DMS114 treated with DMSO at 0.1 percent for 48 hours (cell line): ENCODE results near the gene GRM1.

Source experiments
- DNase-seq: peaks from one replicate; lab custom pipeline; 2025; ENCODE audit not compliant: unreplicated experiment; lab: John Stamatoyannopoulos, UW

Gene GRM1

DNA sequence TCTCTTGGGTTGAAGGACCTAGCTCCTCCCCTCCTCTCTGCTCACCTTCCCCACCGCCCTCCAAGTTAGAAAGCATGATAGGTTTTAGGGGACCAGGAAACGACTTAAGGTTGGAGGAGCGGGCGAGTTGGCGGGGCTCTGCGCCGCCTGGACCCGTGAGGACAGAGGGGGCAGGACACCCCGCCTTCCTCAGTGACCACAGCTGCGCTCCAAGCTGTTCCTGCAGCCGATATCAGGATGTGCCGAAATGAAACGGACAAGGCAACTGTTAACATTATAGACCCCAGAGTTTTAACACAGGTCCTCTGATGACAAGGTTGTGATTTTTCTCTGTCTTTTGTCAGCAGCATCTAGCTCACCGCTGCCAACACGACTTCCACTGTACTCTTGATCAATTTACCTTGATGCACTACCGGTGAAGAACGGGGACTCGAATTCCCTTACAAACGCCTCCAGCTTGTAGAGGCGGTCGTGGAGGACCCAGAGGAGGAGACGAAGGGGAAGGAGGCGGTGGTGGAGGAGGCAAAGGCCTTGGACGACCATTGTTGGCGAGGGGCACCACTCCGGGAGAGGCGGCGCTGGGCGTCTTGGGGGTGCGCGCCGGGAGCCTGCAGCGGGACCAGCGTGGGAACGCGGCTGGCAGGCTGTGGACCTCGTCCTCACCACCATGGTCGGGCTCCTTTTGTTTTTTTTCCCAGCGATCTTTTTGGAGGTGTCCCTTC, at the start of gene GRM1:
GRM1 (plus strand) TSS at position 212 of the 722 bp plus-strand sequence; CDS start at position 668, 456 bp downstream.
- DNase-seq: no peak

DNA sequence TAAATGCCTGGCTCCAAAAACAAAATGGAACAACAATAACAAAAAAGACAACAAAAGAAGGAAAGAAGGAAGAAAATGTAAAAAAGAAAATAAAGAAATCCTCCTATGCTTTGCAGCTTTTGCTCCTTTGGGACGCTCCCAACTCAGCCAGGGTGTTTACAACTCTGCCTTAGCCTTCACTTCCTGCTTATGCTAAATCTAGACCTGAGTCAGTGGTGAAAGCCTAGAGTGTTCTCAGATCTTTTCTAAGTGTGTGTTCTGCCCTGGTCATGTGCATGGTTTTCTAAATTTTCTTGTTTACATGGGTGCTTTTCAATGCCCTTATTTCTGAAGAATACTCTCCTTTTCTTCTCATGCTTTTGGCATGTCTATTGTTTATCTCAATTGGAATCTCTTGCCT, 19.5 kb upstream of the GRM1 start:
- no peak for DNase-seq

DNA sequence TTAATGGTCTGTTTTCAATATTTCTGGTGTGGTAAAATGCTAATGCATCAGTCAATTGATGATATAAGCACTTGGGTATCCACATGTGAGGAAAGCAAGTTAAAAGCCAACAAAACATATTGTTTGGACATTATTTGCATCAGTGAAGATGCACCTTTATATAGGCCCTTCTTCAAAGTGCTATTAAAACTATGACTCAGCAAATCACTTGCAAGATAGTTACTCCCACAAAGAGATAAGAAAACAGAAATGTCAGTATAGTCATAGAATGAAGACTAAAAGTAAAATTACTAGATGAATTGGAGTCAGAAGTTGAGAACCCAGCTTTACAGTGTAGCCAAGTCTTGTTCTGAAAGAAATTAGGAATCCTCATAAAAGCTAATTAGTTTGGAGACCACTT, 14.6 kb upstream of the GRM1 start:
- DNase-seq: no peak

DNA sequence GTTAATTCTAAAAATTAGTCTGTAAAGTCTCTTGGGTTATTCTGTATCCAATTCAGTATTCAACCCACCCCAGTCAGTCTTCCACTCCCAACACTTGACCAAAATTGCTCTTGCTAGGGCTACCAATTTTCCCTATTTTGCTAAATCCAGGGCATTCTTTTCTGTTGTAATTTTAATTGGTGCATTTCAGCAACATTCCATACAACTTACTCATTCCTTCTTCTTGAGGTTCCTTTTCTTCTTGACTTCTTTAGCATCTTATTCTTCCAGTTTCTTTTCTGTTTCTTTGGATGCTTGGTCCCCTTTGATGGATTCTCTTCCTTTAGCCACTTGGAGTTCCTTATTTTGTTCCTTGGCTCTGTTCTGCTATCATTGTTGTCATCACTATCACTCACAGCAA, 11.2 kb upstream of the GRM1 start:
- no peak for DNase-seq

DNA sequence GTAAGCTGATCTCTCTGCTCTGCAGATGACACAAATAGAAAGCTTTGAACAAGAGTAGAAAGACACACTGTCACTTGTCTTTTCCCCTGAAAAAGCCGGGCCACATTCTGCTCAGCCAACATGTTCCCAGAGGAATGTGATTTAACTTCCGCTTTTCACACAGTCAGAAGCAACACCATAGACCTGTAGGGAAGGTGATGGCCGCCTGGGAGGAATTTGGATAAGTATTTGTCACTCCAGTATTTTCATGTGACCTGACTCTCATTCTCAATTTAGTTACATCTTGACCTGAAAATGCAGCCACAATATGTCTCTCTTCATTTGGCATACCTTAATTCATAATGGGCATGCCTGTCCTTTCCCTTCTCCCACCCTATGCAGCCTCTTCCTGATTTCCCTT, 2.0 kb upstream of the GRM1 start:
- DNase-seq: no peak

DNA sequence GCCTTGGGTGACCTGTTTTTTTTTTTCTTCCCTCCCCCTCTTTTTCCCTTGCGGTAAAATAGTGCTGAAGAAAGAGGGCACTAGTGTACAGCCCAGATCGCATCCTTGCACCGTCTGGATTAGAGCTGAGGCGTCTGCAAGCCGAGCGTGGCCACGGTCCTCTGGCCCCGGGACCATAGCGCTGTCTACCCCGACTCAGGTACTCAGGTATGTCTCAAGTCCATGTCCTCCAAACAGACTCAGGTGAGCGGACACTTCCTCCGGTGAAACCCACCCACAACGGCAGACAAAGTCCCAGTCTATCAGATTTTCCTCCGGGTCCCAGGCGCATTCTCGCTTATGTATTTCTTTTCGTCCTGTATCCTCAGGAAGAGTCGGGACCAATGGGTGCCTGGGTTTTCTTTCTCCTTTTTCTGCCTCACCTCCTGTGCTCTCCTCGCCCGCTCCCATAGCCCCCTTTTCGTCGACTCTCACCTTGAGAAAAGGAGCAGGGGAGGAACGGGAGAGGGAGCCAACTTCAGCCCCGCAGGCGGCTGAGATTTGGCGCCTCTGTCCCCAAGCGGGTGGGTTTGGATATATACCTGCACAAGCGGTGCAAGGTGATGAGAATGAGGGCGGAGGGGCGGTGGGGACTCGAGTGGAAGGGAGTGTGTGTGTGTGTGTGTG, 1.1 kb upstream of the GRM1 start:
- no peak for DNase-seq

DNA sequence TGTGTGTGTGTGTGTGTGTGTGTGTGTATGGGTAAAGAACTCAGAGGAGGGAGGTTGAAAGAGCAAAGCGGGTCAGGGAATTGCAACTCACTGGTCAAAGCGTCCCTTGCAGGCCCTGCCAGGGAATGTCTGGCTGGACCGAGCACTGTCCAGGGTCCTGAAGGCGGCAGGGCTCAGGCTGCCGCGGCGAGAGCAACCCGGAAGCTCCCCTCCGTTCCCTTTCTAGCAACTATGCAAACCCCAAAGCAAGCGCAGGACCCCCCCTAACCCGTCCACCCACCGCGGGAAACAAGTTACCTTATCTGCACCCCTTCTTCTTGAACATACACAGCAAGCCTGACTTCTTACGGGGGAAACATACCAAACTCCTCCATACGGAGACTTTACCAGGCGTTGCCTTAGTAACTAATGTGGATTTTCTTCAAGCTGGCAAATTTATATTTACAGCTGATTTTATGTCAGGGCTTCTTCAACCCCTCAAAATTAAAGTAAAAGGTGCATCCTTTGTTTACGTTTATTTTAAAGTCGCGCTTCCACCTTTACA, 538 bp upstream of the GRM1 start:
- peak; percentile 9 for DNase-seq

DNA sequence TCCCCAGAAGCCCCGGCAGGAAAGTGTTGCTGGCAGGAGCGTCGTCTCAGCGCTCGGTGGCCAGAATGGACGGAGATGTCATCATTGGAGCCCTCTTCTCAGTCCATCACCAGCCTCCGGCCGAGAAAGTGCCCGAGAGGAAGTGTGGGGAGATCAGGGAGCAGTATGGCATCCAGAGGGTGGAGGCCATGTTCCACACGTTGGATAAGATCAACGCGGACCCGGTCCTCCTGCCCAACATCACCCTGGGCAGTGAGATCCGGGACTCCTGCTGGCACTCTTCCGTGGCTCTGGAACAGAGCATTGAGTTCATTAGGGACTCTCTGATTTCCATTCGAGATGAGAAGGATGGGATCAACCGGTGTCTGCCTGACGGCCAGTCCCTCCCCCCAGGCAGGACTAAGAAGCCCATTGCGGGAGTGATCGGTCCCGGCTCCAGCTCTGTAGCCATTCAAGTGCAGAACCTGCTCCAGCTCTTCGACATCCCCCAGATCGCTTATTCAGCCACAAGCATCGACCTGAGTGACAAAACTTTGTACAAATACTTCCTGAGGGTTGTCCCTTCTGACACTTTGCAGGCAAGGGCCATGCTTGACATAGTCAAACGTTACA, 817 bp downstream of the GRM1 start:
- no peak for DNase-seq

DNA sequence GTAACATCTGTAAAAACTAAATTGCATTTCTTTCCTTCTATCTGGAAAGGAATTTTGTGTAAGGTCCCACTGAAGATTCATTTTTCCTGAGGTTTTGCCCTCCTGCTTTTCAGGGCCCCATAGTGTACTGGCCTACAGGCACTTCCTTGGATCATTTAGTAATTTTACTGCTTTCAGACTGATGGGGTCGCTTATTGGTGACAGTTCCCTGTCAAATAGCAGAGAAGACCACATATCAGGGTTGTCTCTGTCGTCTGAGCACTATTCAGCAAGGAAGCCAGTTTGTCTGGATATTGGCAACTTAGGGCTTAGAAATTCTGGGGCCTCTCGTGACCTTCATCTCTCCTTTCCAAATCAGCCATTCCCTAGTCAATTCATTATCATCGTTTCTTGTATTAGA, 3.5 kb downstream of the GRM1 start:
- DNase-seq: no peak

DNA sequence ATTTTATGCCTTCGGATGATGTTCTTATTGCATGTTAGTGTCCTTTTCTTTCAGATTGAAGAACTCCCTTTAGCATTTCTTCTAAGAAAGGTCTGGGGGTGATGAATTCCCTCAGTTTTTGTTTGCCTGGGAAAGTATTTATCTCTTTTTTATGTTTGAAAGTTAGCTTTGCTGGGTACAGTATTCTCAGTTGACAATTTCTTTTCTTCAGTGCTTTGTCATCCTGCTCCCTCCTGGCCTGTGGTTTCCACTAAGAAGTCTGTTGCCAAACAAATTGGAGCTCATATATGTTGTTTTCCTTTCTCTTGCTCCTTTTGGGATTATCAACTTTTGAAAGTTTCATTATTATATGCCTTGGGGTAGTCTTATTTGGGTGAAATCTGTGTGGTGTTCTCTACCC, 11.5 kb downstream of the GRM1 start:
- no peak for DNase-seq

DNA sequence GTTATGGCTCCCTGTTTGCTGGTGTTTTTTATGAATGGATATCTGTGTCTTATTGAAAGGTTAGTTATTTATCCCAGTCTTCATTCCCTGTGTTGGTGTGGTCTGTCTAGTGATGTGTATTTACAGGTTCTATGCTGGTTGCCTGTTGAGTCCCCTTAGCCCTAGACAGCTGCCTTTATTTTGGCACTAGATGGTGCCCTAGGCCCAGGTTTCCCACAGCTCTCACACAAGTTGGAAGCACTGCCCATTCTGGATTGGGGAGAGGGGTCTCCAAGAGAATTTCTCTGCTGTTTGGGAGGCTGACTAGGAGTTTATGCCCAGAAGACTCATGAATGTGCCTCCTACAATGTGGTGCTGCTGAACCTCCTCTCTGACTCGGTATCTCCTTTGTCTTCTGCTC, 12.4 kb downstream of the GRM1 start:
- DNase-seq: peak; percentile 9

DNA sequence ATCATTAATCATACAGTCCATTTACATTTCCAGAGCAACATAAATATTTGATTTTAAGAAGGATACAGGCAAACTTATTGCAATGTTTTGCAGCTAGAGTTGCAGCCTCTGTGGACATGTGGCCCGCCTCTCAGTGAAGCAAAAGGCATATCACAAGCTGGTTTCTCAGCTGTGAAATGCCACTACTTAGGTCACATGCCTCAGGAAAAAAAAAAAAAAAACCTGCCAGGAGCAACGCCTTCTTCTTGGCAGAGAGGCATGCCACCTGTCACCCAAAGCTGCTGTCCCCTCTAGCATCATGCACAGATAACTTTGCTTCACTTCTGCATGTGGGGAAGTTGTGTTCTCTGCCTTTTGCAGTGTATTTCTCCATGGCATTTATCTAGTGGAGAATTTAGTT, 18.5 kb downstream of the GRM1 start:
- no peak for DNase-seq

DNA sequence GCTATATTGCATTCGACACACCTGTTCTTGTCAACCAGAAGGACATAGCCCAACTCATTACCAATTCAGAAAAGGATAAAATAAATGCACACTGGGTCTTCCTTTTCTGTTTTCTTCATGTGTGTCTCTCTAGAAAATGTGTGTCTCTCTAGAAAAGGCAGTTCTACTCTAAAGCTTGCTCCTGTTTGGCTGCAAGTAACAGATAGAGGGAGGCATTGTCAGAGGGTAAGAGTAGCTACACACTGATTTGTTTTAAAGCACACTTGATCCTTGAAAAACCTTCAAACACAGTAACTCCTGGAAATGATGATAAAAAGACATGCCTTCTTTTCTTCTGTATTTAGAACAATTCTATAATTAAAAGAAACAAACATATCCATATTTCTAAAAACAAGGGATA, 21.3 kb downstream of the GRM1 start:
- DNase-seq: no peak

DNA sequence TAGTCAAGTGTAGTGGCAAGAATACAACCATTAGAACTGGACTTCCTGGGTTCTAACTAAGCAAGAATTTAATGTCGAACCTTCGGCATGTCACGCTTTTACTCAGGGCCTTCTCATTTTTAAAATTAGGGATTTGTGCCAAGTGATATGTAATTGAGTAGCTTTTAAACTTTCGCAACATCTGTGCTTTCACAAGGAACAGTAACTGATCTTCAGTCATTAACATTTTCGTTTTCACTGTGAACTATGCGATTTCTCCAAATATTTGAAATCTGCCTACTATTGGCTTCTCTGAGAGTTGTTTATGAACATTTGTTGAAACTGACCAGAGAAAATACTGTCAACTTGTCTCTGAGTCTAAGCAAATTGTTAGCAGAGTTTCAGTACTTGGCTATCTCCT, 27.6 kb downstream of the GRM1 start:
- DNase-seq: no peak

DNA sequence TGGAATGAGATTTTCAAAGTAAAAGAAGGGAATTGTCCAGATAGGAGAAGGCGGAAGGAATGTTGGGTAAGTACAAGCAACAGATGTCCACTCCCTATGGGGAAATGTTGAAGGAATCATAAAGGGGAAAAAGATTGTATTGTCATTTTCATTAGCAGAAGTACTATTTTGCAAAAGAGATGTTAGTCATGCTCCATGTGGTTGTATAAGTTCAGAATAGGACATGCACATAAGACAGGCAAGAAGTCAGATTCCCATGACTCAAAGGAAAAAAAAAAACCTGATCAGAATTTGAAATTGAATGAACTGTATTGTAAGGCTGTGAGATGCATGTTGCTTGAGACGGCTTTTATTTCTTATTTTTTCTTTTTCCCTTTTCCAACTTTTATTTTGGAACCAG, 36.8 kb downstream of the GRM1 start:
- DNase-seq: no peak

DNA sequence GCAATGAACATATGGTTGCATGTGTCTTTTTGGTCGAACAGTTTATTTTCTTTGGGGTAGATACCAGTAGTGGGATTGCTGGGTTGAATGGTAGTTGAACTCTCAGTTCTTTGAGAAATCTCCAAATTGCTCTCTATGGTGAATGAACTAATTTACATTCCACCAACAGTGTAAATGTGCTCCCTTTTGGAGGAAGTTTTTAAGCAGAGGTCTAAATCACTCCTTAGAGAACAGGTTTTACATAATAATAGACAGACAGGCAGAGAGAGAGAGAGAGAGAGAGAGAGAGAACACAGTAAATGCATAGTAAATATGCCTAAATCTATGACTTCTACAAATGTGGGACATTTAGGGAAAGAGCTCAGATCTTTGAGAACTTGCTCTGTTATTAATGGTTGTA, 37.6 kb downstream of the GRM1 start:
- no peak for DNase-seq

DNA sequence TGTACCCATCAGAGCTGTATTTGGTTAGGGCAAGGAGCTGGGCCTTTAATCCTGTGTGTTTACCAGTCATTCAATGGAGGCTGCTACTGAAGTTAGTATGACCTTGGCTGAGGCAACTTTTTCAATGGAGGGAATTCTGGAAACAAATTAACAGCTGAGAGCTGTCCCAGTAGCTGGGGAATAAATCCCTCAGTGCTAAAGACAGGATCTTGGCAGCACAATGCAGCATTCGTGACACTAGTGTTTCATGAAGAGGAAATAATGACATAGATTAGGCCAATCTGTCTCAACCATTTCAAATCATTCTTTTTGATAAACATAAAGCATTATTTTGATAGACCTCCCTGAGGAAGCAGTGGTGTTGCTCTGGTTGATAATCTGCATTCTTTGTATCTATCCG, 42.9 kb downstream of the GRM1 start:
- no peak for DNase-seq

DNA sequence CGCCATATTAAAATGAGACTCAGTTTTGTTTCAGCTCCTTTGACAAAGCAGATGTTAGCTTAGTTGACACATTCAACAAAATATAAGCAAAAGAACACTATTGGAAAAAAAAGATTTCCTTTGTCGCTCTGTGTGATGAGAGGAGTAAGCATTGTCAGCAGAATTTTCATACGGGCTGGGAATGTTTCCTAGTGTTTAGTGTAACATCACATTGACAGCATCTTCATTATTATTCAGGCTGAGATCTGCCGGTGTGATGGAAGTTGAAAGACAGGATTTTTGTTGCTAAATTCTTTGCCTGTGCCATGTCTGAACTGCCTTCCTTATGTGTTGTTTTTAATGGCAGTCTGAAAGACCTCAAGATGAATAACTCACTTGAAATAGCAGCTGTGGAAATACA, 49.1 kb downstream of the GRM1 start:
- no peak for DNase-seq

DNA sequence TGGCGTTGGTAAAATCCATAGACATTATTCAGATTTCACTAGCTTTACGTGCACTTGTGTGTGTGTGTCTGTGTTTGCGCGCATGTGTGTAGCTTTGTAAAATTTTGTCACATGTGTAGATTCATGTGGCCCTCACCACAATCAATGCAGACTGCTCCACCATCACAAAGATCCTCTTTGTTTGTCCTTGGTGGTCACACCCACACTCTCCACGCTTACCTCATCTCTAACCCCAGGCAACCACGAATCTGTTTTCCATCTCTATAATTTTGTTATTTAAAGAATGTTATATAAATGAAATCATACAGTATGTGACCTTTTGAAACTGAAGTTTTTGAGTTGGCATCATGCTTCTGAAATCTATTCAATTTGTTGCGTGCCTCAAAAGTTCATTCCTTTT, 58.5 kb downstream of the GRM1 start:
- no peak for DNase-seq

DNA sequence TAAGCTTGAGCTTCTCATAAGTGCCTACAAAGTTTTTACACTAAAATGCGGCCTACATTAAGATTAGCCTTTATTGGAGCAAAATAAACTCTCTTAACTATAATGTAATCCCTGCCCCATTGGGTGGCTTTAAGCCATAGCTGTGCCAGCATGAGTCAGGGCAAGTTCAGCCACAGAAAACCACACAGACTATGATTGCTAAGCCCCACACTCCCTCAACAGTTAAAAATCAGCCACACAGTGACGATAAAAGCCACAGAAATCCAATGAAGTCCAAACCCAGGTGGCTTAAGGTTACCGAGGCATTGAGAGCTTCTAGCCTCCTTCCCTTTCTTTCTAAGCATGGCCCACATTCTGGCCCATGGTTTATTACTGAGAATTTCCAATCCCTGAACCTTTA, 61.6 kb downstream of the GRM1 start:
- no peak for DNase-seq

DNA sequence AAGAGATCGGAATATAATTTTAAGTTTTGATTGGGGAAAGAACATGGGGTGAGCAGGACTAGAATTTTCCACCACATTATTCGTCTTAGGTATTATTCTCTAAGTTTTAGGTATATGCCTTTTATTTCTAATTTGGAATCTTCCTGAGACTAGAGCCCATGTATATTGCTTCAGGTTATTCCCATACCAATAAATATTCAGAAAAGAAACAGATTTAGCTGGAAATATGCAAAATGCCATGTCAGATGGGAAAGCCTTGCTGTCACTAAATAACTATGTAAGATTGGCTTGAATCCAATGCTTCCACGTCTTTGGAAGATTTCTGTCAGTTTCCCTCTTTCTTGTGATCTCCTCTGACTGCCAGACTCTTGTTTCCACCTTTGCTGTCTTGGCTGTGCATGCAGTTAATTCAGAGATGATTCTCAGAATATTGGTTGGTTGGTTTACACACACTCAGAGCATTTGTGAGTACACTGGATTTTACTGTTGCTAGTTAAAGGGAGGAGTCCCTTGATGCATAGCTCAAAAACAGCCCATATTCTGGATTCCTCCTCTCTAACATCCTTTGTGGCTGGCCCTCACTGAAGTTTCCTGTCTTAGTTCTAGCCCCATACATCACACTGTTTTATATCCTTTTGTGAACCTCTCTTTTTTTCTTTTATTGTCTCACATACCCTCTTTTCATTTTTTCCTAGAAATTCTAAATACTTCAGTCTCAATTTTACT, 64.3 kb downstream of the GRM1 start:
- no peak for DNase-seq

DNA sequence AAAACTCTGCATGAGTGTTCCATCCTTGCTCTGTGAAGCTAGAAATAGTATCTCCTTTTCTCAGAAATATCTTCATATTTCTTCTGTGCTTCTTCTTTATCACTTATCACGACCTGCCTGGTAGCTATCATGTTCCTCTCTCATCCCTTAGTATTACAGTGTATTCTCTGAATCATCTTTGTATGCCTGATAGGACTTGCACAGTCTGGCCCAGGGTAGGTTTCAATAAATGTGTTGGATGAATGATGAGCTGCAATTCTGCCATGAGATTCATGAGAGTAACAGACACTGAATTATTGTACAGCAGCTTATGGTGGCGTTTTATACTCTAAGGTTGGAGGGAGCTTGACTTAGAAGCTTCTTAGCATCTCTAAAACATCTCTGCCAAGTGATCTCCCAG, 66.6 kb downstream of the GRM1 start:
- no peak for DNase-seq
